Activated CD4-positive, alpha-beta T cell treated with anti-CD3 and anti-CD28 coated beads, Interleukin-2, Interleukin-6, amounts not matched to agents 100 ng/mL and 50 ng/mL, durations not matched to agents 16 hours and 8 hours (primary cell): ENCODE data around the gene ZGPAT.
"Not testable (repeated sequence)": the region's sequence is repeated elsewhere in the genome, so short reads cannot be mapped to it uniquely, and the experiment has no call there.

ENCODE experiments used
- DNase-seq: peaks from one replicate; pipeline ENCODE4 v3.0.0-alpha.2; 2020

The ZGPAT gene, protein sequence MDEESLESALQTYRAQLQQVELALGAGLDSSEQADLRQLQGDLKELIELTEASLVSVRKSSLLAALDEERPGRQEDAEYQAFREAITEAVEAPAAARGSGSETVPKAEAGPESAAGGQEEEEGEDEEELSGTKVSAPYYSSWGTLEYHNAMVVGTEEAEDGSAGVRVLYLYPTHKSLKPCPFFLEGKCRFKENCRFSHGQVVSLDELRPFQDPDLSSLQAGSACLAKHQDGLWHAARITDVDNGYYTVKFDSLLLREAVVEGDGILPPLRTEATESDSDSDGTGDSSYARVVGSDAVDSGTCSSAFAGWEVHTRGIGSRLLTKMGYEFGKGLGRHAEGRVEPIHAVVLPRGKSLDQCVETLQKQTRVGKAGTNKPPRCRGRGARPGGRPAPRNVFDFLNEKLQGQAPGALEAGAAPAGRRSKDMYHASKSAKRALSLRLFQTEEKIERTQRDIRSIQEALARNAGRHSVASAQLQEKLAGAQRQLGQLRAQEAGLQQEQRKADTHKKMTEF

DNA sequence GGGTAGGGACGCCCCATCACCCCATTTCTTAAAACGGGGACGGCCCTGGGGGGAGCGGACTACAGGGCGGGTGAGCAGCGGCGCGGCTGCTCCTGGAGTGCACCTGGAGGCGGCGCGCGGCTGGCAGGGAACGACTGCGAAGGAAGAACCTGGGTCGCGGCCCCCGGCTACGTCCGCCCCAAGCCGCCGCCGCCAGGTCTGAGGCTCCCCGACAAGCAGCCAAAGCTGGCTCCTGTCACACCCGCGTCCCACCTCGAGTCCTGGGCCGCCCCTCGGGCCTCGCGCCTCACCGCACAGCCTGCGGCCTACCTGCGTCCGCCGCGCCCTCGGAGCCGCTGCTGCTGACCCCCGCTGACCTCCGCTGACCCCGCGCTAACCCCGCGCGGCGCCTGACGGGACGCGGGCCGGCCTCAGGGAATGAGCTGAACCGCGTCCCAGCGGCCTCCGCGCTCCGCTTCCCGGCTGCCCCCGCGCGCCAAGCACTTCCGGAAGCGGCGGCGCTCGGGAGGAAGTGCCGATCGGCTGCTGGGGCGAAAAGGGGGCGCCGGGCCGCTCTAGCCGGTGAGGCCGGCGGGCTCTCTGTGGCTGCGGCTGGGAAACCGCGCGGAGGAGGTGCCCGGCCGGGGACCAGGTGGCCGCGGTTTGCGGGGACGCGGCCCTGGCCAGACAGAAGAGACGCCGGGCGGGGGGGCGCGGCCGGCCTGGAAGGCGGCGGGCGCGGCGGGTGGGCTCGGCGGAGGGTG lies at the start of gene ZGPAT, which contains the start of gene ARFRP1:
ZGPAT (plus strand) TSS at position 482 of the 743 bp plus-strand sequence. CDS start 542 bp downstream, outside the sequence.
ARFRP1 (minus strand) TSS at position 419 of the 743 bp plus-strand sequence. CDS start 885 bp downstream, outside the sequence.
- DNase-seq, result peak; percentile 93

DNA sequence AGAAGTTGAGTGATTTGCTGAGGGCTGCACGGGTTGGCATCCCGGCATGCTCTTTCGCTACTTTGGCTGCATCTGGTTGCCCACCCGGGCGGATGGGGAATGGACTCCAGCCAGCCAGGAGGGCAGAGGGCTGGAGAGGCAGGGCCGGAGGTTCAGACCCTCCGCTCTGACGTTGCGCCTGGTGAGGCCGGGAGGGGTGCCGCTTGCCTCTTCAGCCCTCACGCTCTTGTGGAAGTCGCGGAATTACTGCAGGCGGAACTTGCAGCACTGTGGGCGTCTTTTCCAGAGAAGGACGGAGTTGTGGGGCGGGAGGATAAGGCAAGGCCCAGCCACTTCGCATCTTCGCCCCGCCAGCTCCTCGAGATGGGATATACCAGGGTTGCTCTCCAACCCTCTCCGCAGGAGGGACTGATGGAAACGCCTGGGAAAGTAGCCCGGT lies 49.1 kb upstream of the ZGPAT start:
- peak; percentile 52 for DNase-seq

DNA sequence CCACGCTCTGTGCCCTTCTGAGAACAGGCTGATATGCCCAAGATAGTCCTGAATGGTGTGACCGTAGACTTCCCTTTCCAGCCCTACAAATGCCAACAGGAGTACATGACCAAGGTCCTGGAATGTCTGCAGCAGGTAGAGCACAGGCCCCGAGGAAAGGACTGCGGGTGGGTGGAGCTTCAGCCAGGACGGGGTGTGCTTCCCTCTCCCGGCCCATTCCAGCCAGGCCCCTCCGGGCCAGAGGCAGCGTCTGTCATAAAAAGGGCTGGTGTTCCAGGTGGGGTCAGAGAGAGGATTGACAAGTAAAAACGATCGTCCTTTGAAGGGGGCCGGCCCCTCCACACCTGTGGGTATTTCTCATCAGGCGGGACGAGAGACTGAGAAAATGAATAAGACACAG lies 48.5 kb upstream of the ZGPAT start:
- DNase-seq, result no peak

DNA sequence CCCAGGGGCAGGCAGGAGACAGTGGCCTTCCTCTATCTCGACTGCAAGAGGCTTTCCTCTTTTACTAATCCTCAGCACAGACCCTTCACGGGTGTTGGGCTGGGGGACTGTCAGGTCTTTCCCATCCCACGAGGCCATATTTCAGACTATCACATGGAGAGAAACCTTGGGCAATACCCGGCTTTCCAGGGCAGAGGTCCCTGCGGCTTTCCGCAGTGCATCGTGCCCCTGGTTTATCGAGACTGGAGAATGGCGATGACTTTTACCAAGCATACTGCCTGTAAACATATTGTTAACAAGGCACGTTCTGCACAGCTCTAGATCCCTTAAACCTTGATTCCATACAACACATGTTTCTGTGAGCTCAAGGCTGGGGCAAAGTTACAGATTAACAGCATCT lies 47.7 kb upstream of the ZGPAT start:
- not testable (repeated sequence) for DNase-seq

DNA sequence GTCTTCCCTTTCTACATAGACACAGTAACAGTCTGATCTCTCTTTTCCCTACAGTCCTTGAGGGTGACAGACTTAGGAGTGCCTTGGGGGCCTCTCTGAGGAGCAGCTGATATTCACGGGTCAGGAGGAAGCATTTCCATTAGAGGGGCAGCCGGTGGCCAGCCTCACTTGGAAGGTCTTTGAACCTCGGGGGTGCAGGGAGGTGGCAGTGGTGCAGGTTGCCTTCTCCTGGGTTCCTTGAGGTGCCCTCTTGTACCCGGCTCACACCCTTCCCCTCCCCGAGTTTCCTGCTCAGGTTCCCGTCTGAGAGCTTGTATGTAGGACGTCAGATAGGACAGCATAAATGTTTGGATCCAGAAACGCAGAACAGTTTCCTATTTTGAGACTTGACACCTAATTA lies 47.2 kb upstream of the ZGPAT start:
- DNase-seq, result no peak

DNA sequence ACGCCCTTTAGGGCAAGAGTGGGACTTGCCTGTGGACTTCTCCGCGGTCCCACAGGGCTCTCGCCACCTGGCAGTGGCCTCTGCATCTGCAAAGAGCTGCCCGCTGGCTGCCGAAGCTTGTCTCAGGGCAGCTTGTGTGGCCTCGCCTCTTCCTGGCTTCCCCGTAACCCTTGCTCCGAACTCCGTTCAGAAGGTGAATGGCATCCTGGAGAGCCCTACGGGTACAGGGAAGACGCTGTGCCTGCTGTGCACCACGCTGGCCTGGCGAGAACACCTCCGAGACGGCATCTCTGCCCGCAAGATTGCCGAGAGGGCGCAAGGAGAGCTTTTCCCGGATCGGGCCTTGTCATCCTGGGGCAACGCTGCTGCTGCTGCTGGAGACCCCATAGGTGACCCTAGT lies 46.7 kb upstream of the ZGPAT start:
- no peak for DNase-seq

DNA sequence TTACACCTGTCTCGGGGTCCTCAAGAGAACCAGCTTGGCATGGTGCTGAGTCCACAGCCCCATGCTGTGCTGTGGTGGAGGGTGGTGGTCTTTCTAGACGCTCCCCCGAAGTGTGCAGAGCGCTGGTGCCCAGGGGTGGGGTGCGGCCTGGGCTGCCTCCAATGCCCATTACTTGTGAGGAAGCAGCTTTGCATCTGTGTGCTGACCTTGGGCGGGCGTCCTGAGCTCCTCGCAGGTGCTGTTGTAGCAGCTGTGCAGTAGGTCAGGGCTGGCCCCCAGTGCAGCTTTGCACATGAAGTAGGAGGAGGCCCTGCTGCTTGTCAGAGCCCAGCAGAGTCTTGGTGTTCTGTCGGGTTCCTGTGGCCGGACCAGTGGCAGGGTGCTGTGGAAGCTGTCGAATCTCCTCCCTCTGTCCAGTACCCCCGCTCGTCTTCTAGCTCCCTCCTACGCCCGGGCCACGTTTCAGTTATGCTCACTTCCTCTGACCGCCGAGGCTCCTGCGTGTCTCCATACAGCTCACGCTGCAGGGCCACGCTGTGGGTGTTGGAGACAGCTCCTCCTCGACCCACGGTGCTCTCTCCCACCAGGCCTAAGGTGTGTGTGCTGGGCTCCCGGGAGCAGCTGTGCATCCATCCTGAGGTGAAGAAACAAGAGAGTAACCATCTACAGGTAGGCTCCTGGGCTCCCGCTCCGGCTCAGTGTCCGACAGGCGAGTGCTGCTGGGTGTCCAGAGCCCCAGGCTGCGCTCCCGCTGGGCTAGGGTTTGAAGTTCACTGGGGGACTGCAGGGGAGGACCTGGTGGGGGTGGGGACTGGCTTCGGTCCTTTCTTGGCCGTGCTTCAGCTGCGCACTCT lies 45.7 kb upstream of the ZGPAT start:
- DNase-seq, result no peak

DNA sequence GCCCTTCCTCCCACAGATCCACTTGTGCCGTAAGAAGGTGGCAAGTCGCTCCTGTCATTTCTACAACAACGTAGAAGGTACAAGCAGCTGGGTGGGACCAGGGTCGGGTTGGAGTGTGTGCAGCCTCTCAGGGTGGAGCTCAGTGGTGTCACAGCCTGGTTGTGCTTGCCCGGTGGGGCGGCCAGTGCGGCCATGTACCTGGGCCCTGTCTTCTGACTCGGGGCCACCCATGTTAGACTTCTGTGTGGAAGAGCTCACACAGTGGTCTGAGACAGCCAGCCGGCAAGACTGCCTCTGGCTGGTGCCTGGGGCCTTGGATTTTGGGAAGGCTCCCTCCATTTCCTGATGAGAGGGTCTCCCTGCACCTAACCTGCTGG lies 45.0 kb upstream of the ZGPAT start:
- DNase-seq, result no peak

DNA sequence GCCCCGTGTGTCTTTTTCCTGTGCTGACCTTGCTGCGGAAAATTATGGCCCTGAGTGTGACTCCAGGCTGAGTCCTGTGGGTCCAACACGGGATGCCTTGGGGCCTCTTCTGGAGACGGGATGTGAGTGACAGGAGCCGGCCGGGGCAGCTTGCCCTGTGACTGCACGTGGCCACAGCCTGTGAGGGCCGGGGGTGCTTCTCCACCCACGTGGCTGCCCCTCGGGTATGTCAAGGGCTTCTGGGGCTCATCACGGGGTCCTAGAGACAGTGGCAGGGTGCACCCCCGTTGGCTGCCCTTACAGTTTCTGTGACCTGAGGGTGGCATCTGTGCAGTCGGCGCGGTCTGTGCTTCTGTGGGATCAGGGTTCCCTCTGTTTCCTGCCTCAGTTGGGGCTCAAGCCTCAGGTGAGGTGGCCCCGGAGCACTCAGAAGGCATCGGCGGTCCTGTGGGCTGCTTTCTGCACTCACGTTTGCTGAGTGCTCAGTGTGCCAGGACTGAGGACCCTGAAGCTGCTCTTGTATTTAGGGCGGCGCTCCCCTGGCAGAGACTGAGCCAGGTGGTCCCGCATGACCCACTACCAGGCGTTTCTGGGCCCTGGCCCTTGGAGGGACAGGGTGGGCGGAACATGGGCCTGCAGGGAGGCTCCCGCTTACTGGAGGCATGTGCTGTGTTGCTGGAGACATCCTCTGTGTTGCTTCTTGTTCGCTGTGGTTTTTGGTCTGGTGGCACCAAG lies 44.3 kb upstream of the ZGPAT start:
- no peak for DNase-seq

DNA sequence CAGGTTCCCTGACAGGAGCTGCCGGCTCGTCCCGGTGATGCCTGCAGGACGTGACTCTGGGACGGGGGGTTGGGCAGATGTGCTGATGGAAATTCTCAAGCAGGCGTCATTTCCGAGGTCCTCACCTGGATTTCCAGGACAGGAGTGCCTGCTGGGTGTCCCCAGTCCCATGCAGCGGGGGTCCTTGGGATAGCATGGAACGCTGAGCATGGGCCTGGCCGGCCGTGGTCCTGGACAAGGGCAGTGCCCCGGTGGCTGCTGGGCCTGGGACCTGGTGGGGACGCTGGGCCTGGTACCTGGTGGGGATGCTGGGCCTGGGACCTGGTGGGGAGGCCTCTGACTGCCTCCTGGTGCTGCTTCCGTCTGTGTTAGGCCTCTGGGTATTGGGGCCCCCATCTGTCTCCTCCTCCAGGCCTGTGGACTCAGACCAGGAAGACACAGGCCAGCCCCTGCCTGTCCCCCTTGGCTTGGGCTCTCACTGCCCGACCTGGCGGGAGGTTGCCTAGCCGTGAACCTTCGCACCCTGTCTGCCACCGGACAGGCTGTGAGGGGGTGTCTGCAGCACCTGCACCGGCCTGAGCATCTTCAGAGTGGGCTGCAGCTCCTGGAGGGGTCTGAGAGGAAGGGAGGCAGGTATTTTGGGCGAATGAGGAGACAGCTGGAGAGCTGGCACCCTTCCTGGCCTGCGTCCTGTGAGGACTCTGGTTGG lies 43.5 kb upstream of the ZGPAT start:
- DNase-seq, result no peak

DNA sequence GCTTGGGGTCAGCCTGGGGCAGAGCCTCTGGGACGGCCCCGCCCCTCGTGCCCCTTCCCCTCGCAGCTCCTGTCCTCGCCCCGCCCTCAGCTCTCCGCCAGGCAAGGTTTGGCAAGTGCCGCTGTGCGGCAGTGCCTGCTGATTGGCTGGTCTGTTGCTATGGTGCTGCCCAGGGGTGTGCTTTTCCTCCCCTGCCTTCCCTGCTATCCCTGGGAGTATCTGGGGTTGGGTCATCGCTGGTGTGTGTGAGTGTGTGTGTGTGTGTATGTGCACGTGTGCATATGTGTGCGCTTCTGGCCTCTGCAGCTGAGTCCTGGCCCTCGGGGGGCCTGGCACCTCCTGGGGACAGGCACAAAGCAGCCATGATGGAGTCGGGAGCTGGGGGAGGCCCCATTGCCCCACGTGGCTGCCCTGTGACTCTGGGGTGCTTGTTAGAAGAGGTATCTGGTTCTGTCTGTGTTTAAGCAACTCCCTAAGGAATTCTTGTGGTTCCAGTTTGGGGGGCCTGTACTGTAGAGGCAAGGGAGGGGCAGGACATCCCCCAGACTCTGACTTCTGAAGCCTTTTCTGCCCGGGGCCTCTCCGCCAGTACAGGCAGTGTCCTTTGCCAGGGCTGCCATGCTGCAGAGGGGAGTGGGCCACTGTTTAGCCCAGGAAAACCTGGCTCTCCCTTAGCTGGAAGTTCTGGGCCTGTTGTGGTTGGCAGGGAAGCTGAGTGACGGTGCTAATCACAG lies 42.8 kb upstream of the ZGPAT start:
- no peak for DNase-seq

DNA sequence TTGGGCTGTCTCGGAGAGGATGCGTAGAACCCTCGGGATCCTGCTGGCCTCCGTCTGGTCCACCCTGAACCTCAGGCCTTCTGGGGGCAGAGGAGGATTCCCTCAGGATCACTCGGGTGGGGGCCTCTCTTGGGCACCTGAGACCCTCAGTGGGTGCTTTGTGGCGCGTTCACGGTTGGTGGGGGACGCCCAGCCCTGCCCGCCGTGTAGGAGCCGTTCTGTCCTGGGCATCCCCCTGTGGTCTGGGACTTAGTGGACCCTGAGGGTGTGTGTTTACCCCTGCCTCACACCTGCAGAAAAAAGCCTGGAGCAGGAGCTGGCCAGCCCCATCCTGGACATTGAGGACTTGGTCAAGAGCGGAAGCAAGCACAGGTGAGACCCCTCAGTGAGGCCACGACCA lies 42.1 kb upstream of the ZGPAT start:
- DNase-seq, result no peak

DNA sequence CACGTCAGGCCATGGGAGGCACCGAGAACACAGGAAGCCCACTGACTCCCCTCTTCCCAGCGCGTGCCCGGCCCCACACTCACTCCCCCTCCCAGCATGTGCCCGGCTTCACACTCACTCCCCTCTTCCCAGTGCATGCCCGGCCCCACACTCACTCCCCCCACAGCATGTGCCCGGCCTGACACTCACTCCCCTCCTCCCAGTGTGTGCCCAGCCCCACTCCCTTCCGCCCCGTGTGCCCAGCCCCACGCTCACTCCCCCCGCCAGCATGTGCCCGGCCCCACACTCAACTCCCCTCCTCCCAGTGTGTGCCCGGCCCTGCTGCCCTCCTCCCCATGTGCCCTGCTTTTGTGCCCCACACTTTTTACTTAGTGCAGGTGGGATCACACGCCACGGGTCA lies 40.0 kb upstream of the ZGPAT start:
- no peak for DNase-seq

DNA sequence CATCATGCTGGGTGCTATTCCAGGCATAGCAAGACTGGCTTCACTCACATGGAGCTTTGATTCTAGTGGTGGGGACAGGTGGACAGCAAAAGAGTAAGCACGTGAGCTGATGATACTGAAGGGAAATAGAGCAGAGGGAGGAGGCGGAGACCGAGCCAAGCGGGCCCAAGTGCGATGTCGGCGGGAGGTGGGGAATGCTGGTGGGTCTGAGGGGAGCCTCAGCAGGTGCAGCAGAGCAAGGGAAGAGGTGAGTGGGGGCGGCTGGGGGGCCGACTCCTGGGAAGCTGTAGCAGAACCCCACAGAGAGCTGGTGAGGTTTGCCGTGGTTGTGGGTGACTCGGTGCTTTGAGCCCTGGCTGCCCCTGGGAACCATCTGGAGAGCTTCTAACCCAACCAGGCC lies 39.5 kb upstream of the ZGPAT start:
- no peak for DNase-seq

DNA sequence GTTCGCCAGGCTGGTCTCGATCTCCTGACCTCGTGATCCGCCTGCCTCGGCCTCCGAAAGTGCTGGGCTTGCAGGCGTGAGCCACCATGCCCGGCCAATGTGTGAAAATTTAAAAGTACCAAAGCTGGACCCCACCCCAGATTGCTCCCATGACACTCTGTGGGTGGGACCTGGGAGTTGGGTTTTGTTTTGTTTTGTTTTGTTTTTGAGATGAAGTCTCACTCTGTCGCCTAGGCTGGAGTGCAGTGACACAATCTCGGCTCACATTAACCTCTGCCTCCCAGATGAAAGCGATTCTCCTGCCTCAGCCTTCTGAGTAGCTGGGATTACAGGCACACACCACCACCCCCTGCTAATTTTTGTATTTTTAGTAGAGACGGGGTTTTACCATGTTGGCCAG lies 36.1 kb upstream of the ZGPAT start:
- not testable (repeated sequence) for DNase-seq

DNA sequence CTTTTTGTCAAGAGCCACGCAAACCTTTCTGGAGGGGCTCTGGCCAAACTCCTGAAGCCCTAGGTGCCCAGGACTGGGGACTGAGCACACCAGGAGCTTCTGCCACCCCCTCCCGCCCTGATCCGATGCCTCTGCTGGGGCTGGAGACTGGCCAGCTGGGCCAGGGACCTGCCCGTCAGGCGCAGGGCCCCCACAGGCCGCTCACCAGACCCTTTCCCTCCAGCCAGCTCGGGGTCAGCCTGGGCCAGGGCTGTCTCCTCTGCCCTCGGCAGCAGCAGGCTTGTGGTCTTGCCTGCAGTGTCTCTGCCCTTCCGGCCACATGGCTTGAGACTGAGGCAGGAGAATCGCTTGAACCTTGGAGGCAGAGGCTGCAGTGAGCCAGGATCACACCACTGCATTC lies 35.2 kb upstream of the ZGPAT start:
- no peak for DNase-seq

DNA sequence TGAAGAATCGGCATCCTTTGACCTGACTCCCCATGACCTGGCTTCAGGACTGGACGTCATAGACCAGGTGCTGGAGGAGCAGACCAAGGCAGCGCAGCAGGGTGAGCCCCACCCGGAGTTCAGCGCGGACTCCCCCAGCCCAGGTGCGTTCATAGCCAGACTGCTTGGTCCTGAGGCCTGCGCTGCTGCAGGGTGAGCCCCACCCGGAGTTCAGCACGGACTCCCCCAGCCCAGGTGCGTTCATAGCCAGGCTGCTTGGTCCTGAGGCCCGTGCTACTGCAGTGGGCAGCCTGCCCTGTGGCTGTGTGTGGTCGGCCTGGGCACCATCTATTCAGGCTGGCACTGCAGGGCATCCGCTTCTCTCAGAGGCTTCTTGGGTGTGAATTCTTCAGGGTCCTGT lies 33.9 kb upstream of the ZGPAT start:
- no peak for DNase-seq

DNA sequence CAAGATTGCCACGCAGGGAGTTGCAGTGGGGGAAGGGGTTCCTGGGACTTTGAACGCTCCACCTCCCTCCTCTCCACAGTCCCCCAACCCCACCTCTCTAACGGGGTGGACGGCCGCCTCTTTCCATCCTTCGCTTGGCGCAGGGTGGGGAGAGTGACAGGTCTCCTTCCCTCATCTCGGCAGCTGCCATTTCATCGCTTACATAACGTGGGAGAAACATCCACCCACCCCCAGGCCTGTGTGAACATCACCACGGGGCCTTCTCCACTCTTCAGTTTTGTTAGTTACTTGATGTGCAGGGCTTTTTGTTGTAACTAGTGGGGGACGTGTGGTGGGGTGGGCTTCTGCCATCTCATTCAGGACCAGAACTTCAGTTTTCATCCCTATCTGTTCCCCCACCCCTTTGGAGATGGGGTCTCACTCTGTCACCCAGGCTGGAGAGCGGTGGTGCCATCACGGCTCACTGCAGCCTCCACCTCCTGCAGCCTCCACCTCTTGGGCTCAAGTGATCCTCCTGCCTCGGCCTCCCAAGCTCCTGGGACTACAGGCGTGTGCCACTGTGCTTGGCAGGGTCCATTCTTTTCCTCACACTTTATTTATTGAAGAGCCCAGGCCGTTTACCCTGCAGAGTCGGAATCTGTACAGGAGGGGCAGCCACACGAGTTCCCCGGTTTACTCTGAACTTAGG lies 32.0 kb upstream of the ZGPAT start:
- DNase-seq, result no peak

DNA sequence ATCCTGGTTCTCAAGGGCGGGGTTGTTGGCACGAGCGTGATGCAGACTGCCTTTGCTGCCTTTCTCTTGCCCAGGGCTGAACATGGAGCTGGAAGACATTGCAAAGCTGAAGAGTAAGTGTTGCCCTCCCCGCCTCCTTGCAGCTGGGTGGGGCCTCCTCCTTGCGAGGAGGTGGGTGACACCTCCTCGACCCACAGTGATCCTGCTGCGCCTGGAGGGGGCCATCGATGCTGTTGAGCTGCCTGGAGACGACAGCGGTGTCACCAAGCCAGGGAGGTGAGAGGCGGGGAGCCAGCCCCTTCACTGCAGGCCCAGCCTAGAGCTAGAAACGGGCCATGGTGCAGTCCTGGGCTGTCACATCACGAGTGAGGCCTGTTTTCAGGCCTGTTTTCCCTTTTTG lies 29.8 kb upstream of the ZGPAT start:
- DNase-seq, result no peak
